Chondrocyte (in vitro differentiated cells): ENCODE measurements around the gene HBG2. TPM values are rescaled to one million over a fixed set of nuclear protein-coding genes. Genes with fewer than 3 reads are reported as not detected.

ENCODE experiments used
- DNase-seq: peaks from one replicate; pipeline ENCODE4 v3.0.0; 2021; ENCODE audit warnings: mixed read lengths, low spot score
- H3K27ac Mint-ChIP-seq: one replicate; pipeline ENCODE4 v1.8.0; 2021; ENCODE audit warnings: mild to moderate bottlenecking, moderate library complexity, mixed read lengths; ENCODE audit not compliant: unreplicated experiment
- H3K27me3 Mint-ChIP-seq: 2 replicates; pipeline ENCODE4 v1.8.0; 2021; ENCODE audit warnings: low read depth, mixed read lengths
- H3K36me3 Mint-ChIP-seq: 2 replicates; pipeline ENCODE4 v1.8.0; 2021; ENCODE audit warnings: low read depth, mixed read lengths
- H3K4me1 Mint-ChIP-seq: 2 replicates; pipeline ENCODE4 v1.8.0; 2021; ENCODE audit warnings: low read depth, mild to moderate bottlenecking, mixed read lengths
- H3K4me3 Mint-ChIP-seq: one replicate; pipeline ENCODE4 v1.8.0; 2021; ENCODE audit warnings: mild to moderate bottlenecking, moderate library complexity, mixed read lengths; ENCODE audit not compliant: unreplicated experiment
- H3K9me3 Mint-ChIP-seq: 2 replicates; pipeline ENCODE4 v1.8.0; 2021; ENCODE audit warnings: low read depth, mixed read lengths
- CTCF ChIP-seq: fragments of 200-600 bp; sonication (generic); IDR thresholded peaks from 2 replicates; pipeline ENCODE4 v1.5.0; 2021; ENCODE audit warnings: antibody characterized with exemption, mild to moderate bottlenecking, moderate library complexity
- total RNA-seq: library from RNA; stranded (reverse); gene quantifications from 3 replicates; pipeline ENCODE4 v1.2.1, GENCODE V29; 2021

The HBG2 gene
- total RNA-seq, 1 donor from 2014 or later: not detected

GRCh38 chr11:5232821-5233220 lies 21.8 kb downstream of the HBG2 start:
- DNase-seq: no peak
- no peak for TF ChIP-seq CTCF
- Mint-ChIP-seq H3K4me3 (no peak overlapping the region), H3K27ac (no peak overlapping the region), H3K27me3 (peaks cover 26% of the 10 kb centered on the region), H3K4me1 (no peaks in the 10 kb centered on the region), H3K9me3 (no peaks in the 10 kb centered on the region), H3K36me3 (no peaks in the 10 kb centered on the region)

- Mint-ChIP-seq H3K9me3 (no peaks in the 10 kb centered on the region), H3K27me3 (peaks cover 27% of the 10 kb centered on the region)
These were observed 22.4 kb downstream of the HBG2 start for GRCh38 chr11:5232176-5232575.

GRCh38 chr11:5231111-5231510 lies 23.5 kb downstream of the HBG2 start:
- no peaks in the 10 kb centered on the region for H3K9me3 Mint-ChIP-seq
- H3K4me1 Mint-ChIP-seq: no peaks in the 10 kb centered on the region
- no peak for DNase-seq
- no peak for TF ChIP-seq CTCF
- no peak overlapping the region for H3K4me3 Mint-ChIP-seq
- peaks cover 23% of the 10 kb centered on the region for H3K27me3 Mint-ChIP-seq
- no peaks in the 10 kb centered on the region for H3K36me3 Mint-ChIP-seq
- no peak overlapping the region for H3K27ac Mint-ChIP-seq

More at GRCh38 chr11:5232176-5232575, 22.4 kb downstream of the HBG2 start:
- H3K4me1 Mint-ChIP-seq: no peaks in the 10 kb centered on the region
- DNase-seq: no peak
- no peak overlapping the region for H3K4me3 Mint-ChIP-seq
- H3K36me3 Mint-ChIP-seq: no peaks in the 10 kb centered on the region
- H3K27ac Mint-ChIP-seq: no peak overlapping the region
- no peak for TF ChIP-seq CTCF

GRCh38 chr11:5230266-5230665 lies 24.3 kb downstream of the HBG2 start:
- no peak for DNase-seq
- peaks cover 15% of the 10 kb centered on the region for H3K27me3 Mint-ChIP-seq
- H3K9me3 Mint-ChIP-seq: no peaks in the 10 kb centered on the region
- no peak for TF ChIP-seq CTCF
- H3K36me3 Mint-ChIP-seq: no peaks in the 10 kb centered on the region
- H3K4me1 Mint-ChIP-seq: no peaks in the 10 kb centered on the region
- H3K27ac Mint-ChIP-seq: no peak overlapping the region
- no peak overlapping the region for H3K4me3 Mint-ChIP-seq

GRCh38 chr11:5229796-5230195 lies 24.8 kb downstream of the HBG2 start:
- H3K27ac Mint-ChIP-seq: no peak overlapping the region
- H3K36me3 Mint-ChIP-seq: no peaks in the 10 kb centered on the region
- no peak for TF ChIP-seq CTCF
- no peaks in the 10 kb centered on the region for H3K9me3 Mint-ChIP-seq
- no peaks in the 10 kb centered on the region for H3K4me1 Mint-ChIP-seq
- no peak overlapping the region for H3K4me3 Mint-ChIP-seq
- peaks cover 13% of the 10 kb centered on the region for H3K27me3 Mint-ChIP-seq
- no peak for DNase-seq
